Adrenal gland (tissue), 5 donors: ENCODE results near the gene CGAS.
"Not testable (repeated sequence)": the region's sequence is repeated elsewhere in the genome, so short reads cannot be mapped to it uniquely, and the experiment has no call there.

Source experiments
- CTCF ChIP-seq, 6 experiments: fragments of 450-650 bp in 4 of 6; fragments of 200-600 bp in 2 of 6; sonication (generic) in 1 of 6; IDR thresholded peaks; 1 replicate in 5 of 6; 2 replicates in 1 of 6; pipeline versions ENCODE4 v1.5.1 to v1.8.0; 2016 to 2021; ENCODE audit warnings: antibody characterized with exemption in 6 of 6, mild to moderate bottlenecking in 2 of 6, moderate library complexity in 1 of 6
- POLR2A ChIP-seq, 2 donors: fragments of 450-650 bp; IDR thresholded peaks; one replicate each; pipeline ENCODE4 v1.6.1; 2017; ENCODE audit warnings: antibody characterized with exemption in 2 of 2, mild to moderate bottlenecking in 2 of 2, moderate library complexity in 1 of 2
- donor health status: DM: no; HTN: no; CAD: no.

- TF ChIP-seq CTCF, POLR2A (IDR thresholded peaks at IDR 0.05): not testable (repeated sequence)
Measured at GRCh38 chr6:73392188-73392587, 59.9 kb downstream of the CGAS start.
